AG04450 (cell line): ENCODE results near the gene LEO1. TPM values are rescaled to one million over a fixed set of nuclear protein-coding genes. Genes with fewer than 3 reads are reported as not detected.

Experiments
- CTCF ChIA-PET: fragments of 300-600, 350-600 bp; formaldehyde crosslinking; extraction: SDS; loops from one replicate; lab custom pipeline; 2022; ENCODE audit warnings: antibody characterized with exemption, inconsistent platforms; lab: Charles Lee
- POLR2A ChIA-PET: fragments of 350-600 bp; formaldehyde crosslinking; extraction: SDS; loops from one replicate; lab custom pipeline; 2021; ENCODE audit warnings: antibody characterized with exemption, inconsistent platforms; lab: Yijun Ruan, JAX
- DNase-seq: peaks from one replicate; pipeline ENCODE4 v3.0.0-alpha.2; 2011; ENCODE audit warnings: low read depth, low spot score
- H3K27ac ChIP-seq: one replicate; pipeline ENCODE4 v1.5.1; 2012; ENCODE audit warnings: low read depth, low read length, control low read depth
- H3K27me3 ChIP-seq: one replicate; pipeline ENCODE4 v1.6.0; 2012; ENCODE audit warnings: low read length; ENCODE audit not compliant: control insufficient read depth, insufficient read depth
- H3K4me3 ChIP-seq: 2 replicates; pipeline ENCODE4 v1.5.1; 2011; ENCODE audit warnings: mild to moderate bottlenecking, low read depth, low read length, control low read depth
- H3K9me3 ChIP-seq: 2 replicates; pipeline ENCODE4 v1.5.1; 2012; ENCODE audit warnings: low read length; ENCODE audit not compliant: control insufficient read depth, insufficient read depth
- polyA plus RNA-seq: library from polyadenylated mRNA; depleted of rRNA; stranded (reverse); fragments of >200 nt; gene quantifications from 2 replicates; pipeline ENCODE4 v1.2.3, GENCODE V29; 2011
- TF ChIP-seq, protein P1 (sequence below): IDR thresholded peaks from 2 replicates; pipeline ENCODE4 v1.5.1; 2011; ENCODE audit warnings: low read depth, low read length, control low read depth, inconsistent platforms

The LEO1 gene
- polyA plus RNA-seq, 1 experiment = 8.0 TPM

DNA sequence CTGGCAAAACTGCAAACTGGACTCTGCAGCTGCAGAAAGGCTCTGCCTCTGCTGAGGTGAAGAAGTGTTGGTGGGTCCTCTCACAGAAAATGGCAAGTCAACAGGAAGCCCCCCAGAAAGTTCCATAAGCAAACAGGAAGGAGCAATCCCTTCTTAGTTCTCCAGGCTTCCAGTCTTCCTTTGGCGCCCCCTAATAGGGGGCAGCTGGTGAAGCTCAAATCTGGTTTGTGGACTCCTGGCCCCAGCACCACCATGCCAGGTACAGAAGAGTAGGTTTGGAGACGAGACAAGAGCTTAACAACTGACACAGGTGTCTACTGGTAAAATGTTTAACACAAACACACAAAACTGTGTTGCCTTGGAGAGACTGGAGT lies 35.5 kb downstream of the LEO1 start:
- no peak overlapping the region for H3K4me3 ChIP-seq
- CTCF ChIA-PET = interaction anchor here (1.0 to 1.2 kb wide), 2 partner anchors 159 to 226 kb away, joined by 3 read pairs; no protein-coding TSS in a partner anchor
- DNase-seq = no peak
- H3K27me3 ChIP-seq = no peaks in the 10 kb centered on the region
- H3K9me3 ChIP-seq = no peaks in the 10 kb centered on the region
- TF ChIP-seq, protein P1, sequence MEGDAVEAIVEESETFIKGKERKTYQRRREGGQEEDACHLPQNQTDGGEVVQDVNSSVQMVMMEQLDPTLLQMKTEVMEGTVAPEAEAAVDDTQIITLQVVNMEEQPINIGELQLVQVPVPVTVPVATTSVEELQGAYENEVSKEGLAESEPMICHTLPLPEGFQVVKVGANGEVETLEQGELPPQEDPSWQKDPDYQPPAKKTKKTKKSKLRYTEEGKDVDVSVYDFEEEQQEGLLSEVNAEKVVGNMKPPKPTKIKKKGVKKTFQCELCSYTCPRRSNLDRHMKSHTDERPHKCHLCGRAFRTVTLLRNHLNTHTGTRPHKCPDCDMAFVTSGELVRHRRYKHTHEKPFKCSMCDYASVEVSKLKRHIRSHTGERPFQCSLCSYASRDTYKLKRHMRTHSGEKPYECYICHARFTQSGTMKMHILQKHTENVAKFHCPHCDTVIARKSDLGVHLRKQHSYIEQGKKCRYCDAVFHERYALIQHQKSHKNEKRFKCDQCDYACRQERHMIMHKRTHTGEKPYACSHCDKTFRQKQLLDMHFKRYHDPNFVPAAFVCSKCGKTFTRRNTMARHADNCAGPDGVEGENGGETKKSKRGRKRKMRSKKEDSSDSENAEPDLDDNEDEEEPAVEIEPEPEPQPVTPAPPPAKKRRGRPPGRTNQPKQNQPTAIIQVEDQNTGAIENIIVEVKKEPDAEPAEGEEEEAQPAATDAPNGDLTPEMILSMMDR = no peak
- no peak overlapping the region for H3K27ac ChIP-seq
- POLR2A ChIA-PET = no interaction called here

DNA sequence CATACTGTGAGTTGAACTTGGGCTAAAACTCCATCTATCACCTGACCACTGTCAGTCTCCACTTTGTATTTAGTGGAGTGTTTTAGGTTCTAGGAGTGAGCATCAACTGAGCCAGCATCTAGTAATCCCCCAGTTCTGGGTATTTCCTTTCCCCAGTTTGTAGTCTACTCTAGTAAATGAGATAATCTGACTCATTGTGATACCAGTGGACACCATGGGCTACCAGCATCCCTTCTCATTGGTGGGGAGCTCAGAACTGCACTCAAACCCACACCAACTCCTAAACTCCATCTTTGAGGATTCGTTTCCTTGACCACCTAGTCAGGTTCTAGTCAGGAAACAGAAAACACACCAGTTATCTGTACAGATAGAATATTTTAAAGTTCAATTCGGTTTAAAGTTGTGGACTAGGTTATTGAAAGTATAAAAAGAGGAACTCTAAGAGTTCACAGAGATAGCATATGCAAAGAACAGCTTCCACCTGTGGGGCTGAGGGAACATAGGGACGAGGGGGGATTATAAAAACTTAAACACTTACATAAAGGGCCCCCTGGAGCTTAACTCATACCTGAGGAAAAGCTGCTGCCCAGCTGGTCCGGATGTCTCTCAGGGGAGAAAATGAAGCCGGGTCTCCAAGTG lies 36.0 kb downstream of the LEO1 start:
- Histone ChIP-seq H3K4me3 (no peak overlapping the region), H3K9me3 (no peaks in the 10 kb centered on the region), H3K27ac (no peak overlapping the region), H3K27me3 (no peaks in the 10 kb centered on the region)
- DNase-seq = no peak
- CTCF ChIA-PET = interaction anchor here (1.0 to 1.2 kb wide), 2 partner anchors 159 to 226 kb away, joined by 3 read pairs; no protein-coding TSS in a partner anchor
- POLR2A ChIA-PET = no interaction called here
- TF ChIP-seq, protein P1 = no peak

DNA sequence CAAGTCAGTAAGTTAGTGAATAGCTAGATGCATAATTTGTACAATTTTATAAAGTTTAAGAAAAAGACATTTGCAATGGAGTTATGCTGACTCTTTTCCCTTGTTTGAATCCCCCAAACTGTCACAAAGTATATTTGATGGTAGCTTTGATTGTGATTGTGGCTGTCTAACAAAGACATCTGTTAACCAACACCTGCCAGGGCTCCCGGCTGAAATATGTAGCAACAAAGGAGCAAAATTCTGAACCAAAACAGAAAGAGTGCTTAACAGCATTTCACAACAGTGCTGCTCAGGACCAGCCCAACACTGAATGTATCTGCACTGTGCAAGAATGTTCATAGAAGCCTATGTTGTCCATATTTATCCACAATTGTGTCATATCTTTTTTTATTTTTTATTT lies 39.4 kb downstream of the LEO1 start:
- Histone ChIP-seq H3K27me3 (no peaks in the 10 kb centered on the region), H3K9me3 (no peaks in the 10 kb centered on the region), H3K4me3 (no peak overlapping the region), H3K27ac (no peak overlapping the region)
- no peak for DNase-seq
- CTCF ChIA-PET = no interaction called here
- TF ChIP-seq, protein P1 = no peak
- POLR2A ChIA-PET = no interaction called here

DNA sequence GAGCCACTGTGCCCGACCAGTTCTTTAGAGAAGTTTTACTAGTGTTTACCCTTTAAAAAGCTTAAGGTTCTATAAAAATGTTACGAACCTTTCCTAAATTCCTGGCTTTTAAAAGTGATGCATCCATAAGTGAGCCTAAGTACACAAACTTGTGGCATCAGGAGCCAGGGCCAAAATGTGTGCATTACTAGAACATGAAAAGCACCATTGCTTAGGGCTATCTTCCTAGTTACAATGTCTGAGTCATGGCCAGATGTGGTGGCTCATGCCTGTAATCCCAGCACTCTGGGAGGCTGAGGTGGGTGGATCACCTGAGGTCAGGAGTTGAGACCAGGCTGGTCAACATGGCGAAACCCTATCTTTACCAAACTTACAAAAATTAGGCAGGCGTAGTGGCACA lies 39.9 kb downstream of the LEO1 start:
- CTCF ChIA-PET = no interaction called here
- no peak for DNase-seq

DNA sequence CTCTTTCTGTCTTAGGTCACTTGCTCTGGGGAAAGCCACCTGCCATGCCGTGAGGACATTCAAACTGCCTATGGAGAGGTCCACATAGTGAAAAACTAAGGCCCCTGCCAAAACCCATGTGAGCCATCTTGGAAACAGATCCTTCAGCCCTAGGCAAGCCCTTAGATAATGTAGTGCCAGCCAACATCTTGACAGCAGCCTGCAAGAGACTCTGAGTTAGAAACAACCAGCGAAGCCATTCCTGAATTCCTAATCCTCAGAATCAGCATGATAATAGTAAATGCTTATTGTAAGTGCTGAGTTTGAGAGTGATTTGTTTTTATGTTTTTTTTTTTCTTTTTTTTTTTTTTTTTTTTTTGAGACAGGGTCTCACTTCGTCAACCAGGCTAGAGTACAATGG lies 40.6 kb downstream of the LEO1 start:
- ChIA-PET POLR2A (interaction anchor here (0.6 to 0.7 kb wide), 2 partner anchors 44 to 557 kb away, joined by 6 to 7 read pairs; no protein-coding TSS in a partner anchor), CTCF (no interaction called here)
- TF ChIP-seq, protein P1 = no peak

More for the DNA sequence above, 39.9 kb downstream of the LEO1 start:
- TF ChIP-seq, protein P1 = no peak
- POLR2A ChIA-PET = interaction anchor here (0.6 to 0.7 kb wide), 2 partner anchors 45 to 558 kb away, joined by 6 to 7 read pairs; no protein-coding TSS in a partner anchor
- H3K27ac ChIP-seq = no peak overlapping the region
- no peaks in the 10 kb centered on the region for H3K27me3 ChIP-seq
- no peak overlapping the region for H3K4me3 ChIP-seq
- no peaks in the 10 kb centered on the region for H3K9me3 ChIP-seq

More for the DNA sequence above, 40.6 kb downstream of the LEO1 start:
- Histone ChIP-seq H3K27ac (no peak overlapping the region), H3K27me3 (no peaks in the 10 kb centered on the region), H3K9me3 (no peaks in the 10 kb centered on the region), H3K4me3 (no peak overlapping the region)
- no peak for DNase-seq
